GM19324 (cell line): ENCODE measurements around the gene ST8SIA6.

Experiments
- ATAC-seq: cut with Tn5 transposase; IDR thresholded peaks from one replicate; pipeline ENCODE4 v1.9.1; 2021; ENCODE audit warnings: mild to moderate bottlenecking, moderate library complexity; ENCODE audit not compliant: unreplicated experiment, low FRiP score

Gene ST8SIA6

GRCh38 chr10:17396004-17396403 is 58.4 kb downstream of the ST8SIA6 start:
- ATAC-seq = no peak

DNA sequence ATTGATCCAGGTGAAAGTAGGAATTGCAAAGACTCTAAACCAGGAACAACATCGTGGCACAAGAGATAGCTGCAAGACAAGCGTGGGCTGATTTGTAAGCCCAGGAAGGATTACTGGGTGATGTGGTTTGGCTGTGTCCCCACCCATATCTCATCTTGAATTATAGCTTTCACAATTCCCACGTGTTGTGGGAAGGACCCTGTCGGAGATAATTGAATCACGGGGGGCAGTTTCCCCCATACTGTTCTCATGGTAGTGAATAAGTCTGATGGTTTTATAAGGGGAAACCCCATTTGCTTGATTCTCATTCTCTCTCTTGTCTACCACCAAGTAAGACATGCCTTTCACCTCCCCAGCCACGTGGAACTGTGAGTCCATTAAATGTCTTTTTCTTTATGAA is 59.5 kb downstream of the ST8SIA6 start:
- ATAC-seq = no peak

DNA sequence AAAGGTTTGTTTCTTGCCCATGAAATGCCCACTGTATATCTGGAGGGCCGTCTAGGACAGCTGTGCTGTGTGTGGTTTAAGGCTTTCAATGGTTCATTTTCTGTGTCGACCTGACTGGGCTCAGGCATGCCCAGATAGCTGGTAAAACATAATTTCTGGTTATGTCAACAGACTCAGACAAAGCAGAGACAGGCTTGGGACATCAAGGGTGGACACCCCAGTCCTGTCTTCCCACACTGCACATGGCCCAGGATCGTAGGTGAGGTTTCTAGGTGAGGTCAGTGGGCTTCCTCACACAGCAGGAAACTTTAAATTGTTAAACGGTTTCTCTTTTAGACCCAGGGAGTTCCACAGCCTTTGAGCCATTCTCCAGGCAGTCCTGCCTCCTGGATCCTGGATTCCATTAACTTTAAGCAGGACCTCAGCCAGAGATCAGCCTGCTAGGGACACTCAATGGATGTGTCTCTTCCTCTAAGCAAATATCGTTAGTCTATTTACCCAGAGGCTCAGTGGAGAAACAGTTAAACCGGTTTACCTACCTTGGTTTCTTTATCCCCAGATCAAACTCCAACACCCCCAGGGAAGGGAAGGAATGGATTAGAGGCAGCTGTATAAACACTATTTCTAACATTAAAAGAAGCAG is 66.4 kb downstream of the ST8SIA6 start:
- ATAC-seq = no peak

DNA sequence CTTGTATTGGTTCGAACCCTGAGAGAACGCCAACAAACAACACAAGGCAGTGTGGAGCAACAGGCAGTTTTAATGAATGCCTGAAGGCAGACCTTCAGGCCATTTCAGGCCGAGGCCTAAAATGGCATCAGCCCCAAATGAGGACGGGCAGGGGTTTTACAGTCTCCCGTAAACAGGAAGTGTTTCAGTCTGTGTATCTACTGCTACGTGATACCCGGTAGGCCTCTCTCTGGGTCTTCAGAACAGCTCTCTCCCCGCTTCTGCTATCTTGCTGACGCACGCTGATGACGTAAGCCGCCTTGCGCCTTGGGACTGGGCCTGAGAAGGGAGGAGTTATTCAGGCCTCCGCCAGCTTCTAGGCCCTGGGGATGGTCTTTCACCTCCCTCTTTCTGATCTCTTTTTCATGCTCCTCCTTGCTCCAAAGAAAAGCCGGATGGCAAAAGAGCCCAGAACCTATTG is 67.7 kb downstream of the ST8SIA6 start:
- no peak for ATAC-seq

- ATAC-seq = no peak
Observed at GRCh38 chr10:17386021-17386420, 68.4 kb downstream of the ST8SIA6 start.

GRCh38 chr10:17385066-17385465 is 69.3 kb downstream of the ST8SIA6 start:
- ATAC-seq = no peak

- no peak for ATAC-seq
Observed at GRCh38 chr10:17383801-17384555, 70.4 kb downstream of the ST8SIA6 start.

- no peak for ATAC-seq
Observed at GRCh38 chr10:17381502-17382142, 72.8 kb downstream of the ST8SIA6 start.

- ATAC-seq = no peak
Observed at GRCh38 chr10:17380888-17381287, 73.5 kb downstream of the ST8SIA6 start.

- ATAC-seq = no peak
Observed at GRCh38 chr10:17380016-17380415, 74.4 kb downstream of the ST8SIA6 start.

DNA sequence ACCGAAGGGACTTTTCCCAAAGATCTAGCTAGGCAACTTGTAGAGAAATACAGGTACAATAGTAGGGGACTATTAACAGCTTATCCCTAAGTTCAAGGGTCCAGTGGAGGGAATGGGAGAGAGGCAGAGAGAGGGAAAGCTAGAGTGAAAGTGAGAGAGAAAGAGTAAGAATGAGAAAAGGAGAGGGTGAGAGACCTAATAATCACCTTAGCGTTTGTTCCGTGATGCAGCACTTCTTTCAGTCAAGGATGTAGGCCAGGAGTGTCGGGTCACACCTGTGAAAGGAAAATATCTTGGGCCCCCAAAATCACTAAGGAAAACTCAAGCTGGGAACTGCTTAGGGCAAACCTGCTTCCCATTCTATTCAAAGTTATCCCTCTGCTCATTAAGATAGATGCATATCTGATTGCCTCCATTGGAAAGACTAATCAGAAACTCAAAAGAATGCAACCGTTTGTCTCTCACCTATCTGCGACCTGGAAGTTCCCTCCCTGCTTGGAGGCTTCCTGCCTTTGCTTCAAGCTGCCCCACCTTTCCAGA is 75.2 kb downstream of the ST8SIA6 start:
- no peak for ATAC-seq

- ATAC-seq = no peak
Observed at GRCh38 chr10:17375936-17376584, 78.3 kb downstream of the ST8SIA6 start.

DNA sequence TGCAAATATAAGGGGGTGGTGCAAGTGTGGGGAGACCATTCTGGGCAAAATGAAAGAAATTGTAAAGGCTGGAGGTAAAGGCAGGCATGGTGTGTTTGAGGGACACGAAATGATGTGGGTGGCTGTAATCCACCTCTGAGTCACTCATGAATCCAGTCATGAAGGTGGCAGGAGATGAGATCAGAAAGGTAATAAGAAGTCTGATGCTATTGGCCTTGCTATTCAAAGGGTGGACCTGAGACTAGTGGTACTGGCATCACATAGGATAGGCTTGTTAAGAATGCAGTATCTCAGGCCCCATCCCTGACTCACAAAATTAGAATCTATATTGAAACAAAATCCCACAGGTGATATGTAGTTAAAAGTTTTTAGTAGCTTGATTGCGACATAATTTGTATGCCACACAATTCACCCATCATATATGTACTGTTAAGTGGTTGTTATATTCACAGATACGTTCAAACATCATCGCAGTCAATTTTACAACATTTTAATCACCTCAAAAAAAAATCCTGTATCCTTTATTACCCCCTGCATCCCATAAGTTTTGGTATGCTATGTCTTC is 85.6 kb downstream of the ST8SIA6 start:
- ATAC-seq = no peak

DNA sequence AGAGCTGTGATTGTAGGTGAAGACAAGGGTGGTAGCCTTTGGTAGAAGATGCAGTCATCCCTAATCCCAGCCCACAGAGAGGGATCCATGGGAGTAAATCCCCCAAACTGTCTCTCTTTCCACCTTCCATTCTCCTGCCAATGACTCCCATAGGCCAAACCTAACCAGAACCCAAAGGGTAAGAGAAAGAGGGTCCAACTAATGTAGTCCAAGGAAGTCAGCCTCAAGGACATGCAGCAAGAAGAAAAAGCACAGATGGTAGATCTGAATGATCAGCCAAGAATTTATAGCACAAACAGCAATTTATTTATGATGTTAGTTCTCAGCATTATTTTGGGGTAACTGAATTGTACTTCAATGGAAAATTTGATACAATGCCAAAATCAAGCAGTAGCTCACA is 87.7 kb downstream of the ST8SIA6 start:
- no peak for ATAC-seq

- no peak for ATAC-seq
Observed at GRCh38 chr10:17365402-17365801, 89.0 kb downstream of the ST8SIA6 start.

DNA sequence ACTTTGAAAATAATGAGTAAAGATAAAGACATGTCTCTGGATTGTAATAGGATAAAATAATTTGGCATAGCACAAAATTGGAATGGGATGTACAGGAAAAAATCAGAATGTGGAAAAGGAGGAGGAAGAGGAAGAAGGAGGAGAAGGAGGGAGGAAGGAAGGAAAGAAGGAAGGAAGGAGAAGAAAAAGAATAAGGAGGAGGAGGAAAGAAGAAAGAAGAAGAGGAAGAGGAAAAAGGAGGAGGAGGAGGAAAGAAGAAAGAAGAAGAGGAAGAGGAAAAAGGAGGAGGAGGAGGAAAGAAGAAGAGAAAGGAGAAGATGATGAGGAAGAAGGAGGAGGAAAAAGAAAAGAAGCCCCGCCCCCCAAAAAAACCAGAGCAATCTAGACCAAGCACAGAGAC is 95.9 kb downstream of the ST8SIA6 start:
- ATAC-seq = no peak

GRCh38 chr10:17357781-17358180 is 96.6 kb downstream of the ST8SIA6 start:
- ATAC-seq = no peak

DNA sequence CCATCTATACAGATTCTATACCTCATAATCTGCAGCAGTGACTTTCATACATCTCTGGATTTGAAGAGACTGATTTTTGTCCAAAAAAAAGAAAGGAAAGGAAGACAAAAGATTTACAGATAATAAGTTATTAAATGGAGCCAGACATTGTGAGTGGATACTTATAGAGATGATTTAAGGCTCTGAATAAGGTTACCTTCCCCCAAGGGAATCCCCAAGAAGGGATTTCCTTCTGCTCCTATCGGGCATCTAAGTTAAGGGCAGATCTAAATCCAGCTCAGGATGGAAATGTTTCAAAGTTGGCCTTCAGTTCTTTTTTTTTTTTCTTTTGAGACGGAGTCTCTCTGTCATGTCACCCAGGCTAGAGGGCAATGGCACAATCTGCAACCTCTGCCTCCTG is 97.6 kb downstream of the ST8SIA6 start:
- no peak for ATAC-seq

- ATAC-seq = no peak
Observed at GRCh38 chr10:17354781-17355180, 99.6 kb downstream of the ST8SIA6 start.

DNA sequence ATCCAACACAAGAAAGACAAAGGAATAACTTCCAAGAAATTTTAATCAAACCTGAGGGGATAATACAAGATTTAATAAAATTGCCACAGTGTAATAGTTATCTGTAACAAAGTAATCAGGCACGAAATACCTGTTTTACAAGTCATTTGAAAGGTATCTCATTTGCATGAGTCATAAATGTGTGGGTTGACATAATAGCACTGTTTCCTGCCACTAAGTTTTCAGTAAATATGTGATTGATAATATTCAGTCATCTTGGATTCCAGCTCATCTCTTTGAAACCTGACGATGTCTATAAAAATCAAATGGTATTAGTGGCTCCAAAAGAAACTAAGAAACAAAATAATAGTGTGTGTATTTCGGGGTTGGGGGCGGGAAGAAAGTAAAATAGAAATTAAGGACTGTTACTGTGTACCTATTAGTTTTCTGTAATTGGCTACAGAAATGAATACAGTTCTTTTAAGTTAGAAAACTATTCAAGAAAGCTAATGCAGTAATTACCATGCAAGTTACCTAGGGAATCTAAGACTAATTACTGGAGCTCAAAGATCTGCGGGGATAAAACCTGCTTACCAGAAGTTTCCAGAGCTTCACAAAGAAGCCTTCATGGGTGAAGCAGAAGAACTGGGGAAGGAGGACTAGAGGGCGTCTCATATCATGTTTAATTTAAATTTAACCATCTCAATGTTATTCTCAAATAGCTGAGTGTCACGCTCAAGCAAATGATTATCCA is 100.7 kb downstream of the ST8SIA6 start:
- ATAC-seq = no peak
